Fibroblast of the aortic adventitia (primary cell): ENCODE results near the gene TEX2. TPM values are rescaled to one million over a fixed set of nuclear protein-coding genes. Genes with fewer than 3 reads are reported as not detected.
"Not testable (repeated sequence)": the region's sequence is repeated elsewhere in the genome, so short reads cannot be mapped to it uniquely, and the experiment has no call there.

Experiments
- DNase-seq: peaks from one replicate; pipeline ENCODE4 v3.0.0-alpha.2; 2010; ENCODE audit warnings: low read depth
- H3K4me3 ChIP-seq: 2 replicates; pipeline ENCODE4 v1.5.1; 2011; ENCODE audit warnings: low read depth, mild to moderate bottlenecking, control low read depth, low read length, moderate library complexity
- CTCF ChIP-seq: IDR thresholded peaks from 2 replicates; pipeline ENCODE4 v1.5.1; 2011; ENCODE audit warnings: mild to moderate bottlenecking, low read length, control low read depth, inconsistent platforms; ENCODE audit not compliant: insufficient read depth
- total RNA-seq: library from RNA; depleted of rRNA; stranded (reverse); fragments of >200 nt; gene quantifications from 2 replicates; pipeline ENCODE4 v1.2.3, GENCODE V29; 2012; ENCODE audit warnings: low replicate concordance

The TEX2 gene
- total RNA-seq, 1 donor, result 24.6 TPM

GRCh38 chr17:64221679-64222078 lies 41.4 kb downstream of the TEX2 start:
- TF ChIP-seq CTCF, result no peak
- no peak for DNase-seq
- no peak overlapping the region for H3K4me3 ChIP-seq

GRCh38 chr17:64220604-64221003 lies 42.5 kb downstream of the TEX2 start:
- not testable (repeated sequence) for DNase-seq, H3K4me3 ChIP-seq

GRCh38 chr17:64219571-64219970 lies 43.5 kb downstream of the TEX2 start:
- TF ChIP-seq CTCF, result no peak
- DNase-seq, result peak; percentile 68
- H3K4me3 ChIP-seq, result no peak overlapping the region

GRCh38 chr17:64218066-64218465 lies 45.0 kb downstream of the TEX2 start:
- no peak for DNase-seq
- H3K4me3 ChIP-seq, result no peak overlapping the region
- TF ChIP-seq CTCF, result no peak

- DNase-seq, result no peak
- no peak for TF ChIP-seq CTCF
- no peak overlapping the region for H3K4me3 ChIP-seq
These were observed 45.8 kb downstream of the TEX2 start for GRCh38 chr17:64217249-64217691.

GRCh38 chr17:64216338-64217248 lies 46.5 kb downstream of the TEX2 start:
- H3K4me3 ChIP-seq, result no peak overlapping the region
- peak; percentile 82 for DNase-seq
- TF ChIP-seq CTCF, result no peak

GRCh38 chr17:64216000-64216337 lies 47.1 kb downstream of the TEX2 start:
- peak; percentile 93 for DNase-seq
- H3K4me3 ChIP-seq, result no peak overlapping the region
- no peak for TF ChIP-seq CTCF
